Gastroesophageal sphincter (tissue), 4 donors: Measurements from ENCODE around the gene TPP2. TPM values are rescaled to one million over a fixed set of nuclear protein-coding genes. Genes with fewer than 3 reads are reported as not detected.

Source experiments
- ATAC-seq: fragments of 150-250 bp; one replicate; pipeline ENCODE4 v1.9.1; 2016; ENCODE audit warnings: mild to moderate bottlenecking, moderate library complexity
- H3K27ac ChIP-seq, 4 donors: fragments of 200-600 bp; sonication (generic) in 3 of 4; 1 replicate in 3 of 4; 2 replicates in 1 of 4; pipeline ENCODE4 v1.5.1; 2016 to 2019
- H3K27me3 ChIP-seq: fragments of 200-600 bp; sonication (generic); one replicate; pipeline ENCODE4 v1.5.1; 2019
- H3K36me3 ChIP-seq, 2 donors: fragments of 200-600 bp; sonication (generic); one replicate each; pipeline ENCODE4 v1.5.1; 2019; ENCODE audit warnings: control low read depth in 1 of 2
- H3K4me1 ChIP-seq, 3 donors: fragments of 200-600 bp; sonication (generic); 1 replicate in 2 of 3; 2 replicates in 1 of 3; pipeline ENCODE4 v1.5.1; 2016 to 2019; ENCODE audit warnings: control low read depth in 2 of 3
- H3K4me3 ChIP-seq, 2 donors: fragments of 200-600 bp; sonication (generic); one replicate each; pipeline ENCODE4 v1.5.1; 2019; ENCODE audit warnings: mild to moderate bottlenecking in 1 of 2, moderate library complexity in 1 of 2
- H3K9me3 ChIP-seq, 3 donors: fragments of 200-600 bp; sonication (generic); one replicate each; pipeline ENCODE4 v1.5.1; 2017 to 2019; ENCODE audit warnings: control low read depth in 2 of 3
- CTCF ChIP-seq, 4 experiments: fragments of 200-600 bp in 2 of 4; fragments of 450-650 bp in 2 of 4; sonication (generic) in 1 of 4; IDR thresholded peaks; one replicate each; pipeline ENCODE4 v1.5.1; 2017 to 2019; ENCODE audit warnings: antibody characterized with exemption in 4 of 4, mild to moderate bottlenecking in 2 of 4, moderate library complexity in 2 of 4
- EP300 ChIP-seq: sonication (generic); formaldehyde crosslinking; IDR thresholded peaks from one replicate; pipeline ENCODE4 v1.6.1; 2017; ENCODE audit warnings: antibody characterized with exemption, mild to moderate bottlenecking
- POLR2A ChIP-seq, 2 donors: fragments of 450-650 bp; IDR thresholded peaks; one replicate each; pipeline ENCODE4 v1.6.1; 2017; ENCODE audit warnings: antibody characterized with exemption in 2 of 2, mild to moderate bottlenecking in 2 of 2, moderate library complexity in 1 of 2
- POLR2AphosphoS5 ChIP-seq: sonication (generic); formaldehyde crosslinking; IDR thresholded peaks from one replicate; pipeline ENCODE4 v1.6.1; 2017; ENCODE audit warnings: antibody characterized with exemption
- WGBS, 2 donors: methylation state at CpG; one replicate each; pipeline ENCODE4 v1.1.5; 2018; ENCODE audit warnings: low coverage in 1 of 2; 5-methylcytosine and 5-hydroxymethylcytosine counted together
- total RNA-seq, 4 donors: library from RNA; depleted of rRNA; stranded (reverse); fragments of >200 nt; gene quantifications; one replicate each; pipeline ENCODE4 v1.1.0, GENCODE V29; 2016

Gene TPP2
- total RNA-seq, 4 donors from 2014 or later, result 41.4 to 52.8 (median 42.2) TPM

- Histone ChIP-seq H3K27ac (no peak overlapping the region), H3K36me3 (no peaks in the 10 kb centered on the region), H3K4me3 (no peak overlapping the region), H3K4me1 (no peaks in the 10 kb centered on the region), H3K9me3 (no peaks in the 10 kb centered on the region), H3K27me3 (peaks cover 22% of the 10 kb centered on the region)
- 92 to 100% methylated on average over 2 to 3 of the region's 6 CpGs for WGBS, 2 donors
- no peak for TF ChIP-seq EP300
- no peak for ATAC-seq
Observed at GRCh38 chr13:102697264-102697663, 100.5 kb downstream of the TPP2 start.

- no peak for TF ChIP-seq POLR2AphosphoS5
- TF ChIP-seq EP300, result no peak
- TF ChIP-seq CTCF (IDR thresholded peaks at IDR 0.05), result no peak
- ATAC-seq, result no peak
- H3K9me3 ChIP-seq, result no peaks in the 10 kb centered on the region
- WGBS, 2 donors, result 88 to 93% methylated on average over 4 to 6 of the region's 8 CpGs
- no peak overlapping the region for H3K27ac ChIP-seq
- no peak overlapping the region for H3K4me3 ChIP-seq
- no peaks in the 10 kb centered on the region for H3K36me3 ChIP-seq
- H3K27me3 ChIP-seq, result peaks cover 14% of the 10 kb centered on the region
- H3K4me1 ChIP-seq, result no peaks in the 10 kb centered on the region
Observed at GRCh38 chr13:102697929-102698648, 101.3 kb downstream of the TPP2 start.

- Histone ChIP-seq H3K36me3 (no peaks in the 10 kb centered on the region), H3K4me3 (no peak overlapping the region), H3K27ac (no peak overlapping the region), H3K4me1 (no peaks in the 10 kb centered on the region), H3K9me3 (no peaks in the 10 kb centered on the region), H3K27me3 (peaks cover 9% of the 10 kb centered on the region)
- no peak for ATAC-seq
- TF ChIP-seq EP300, result no peak
- no peak for TF ChIP-seq CTCF (IDR thresholded peaks at IDR 0.05)
- no peak for TF ChIP-seq POLR2AphosphoS5
- TF ChIP-seq POLR2A (IDR thresholded peaks at IDR 0.05), result no peak
- WGBS, 2 donors, result 67 to 100% methylated on average over 1 of the region's 2 CpGs
Observed at GRCh38 chr13:102698649-102698980, 101.8 kb downstream of the TPP2 start.

GRCh38 chr13:102699504-102699903, 102.7 kb downstream of the TPP2 start:
- Histone ChIP-seq H3K27ac (no peak overlapping the region), H3K4me1 (no peaks in the 10 kb centered on the region), H3K36me3 (no peaks in the 10 kb centered on the region), H3K27me3 (peaks cover 9% of the 10 kb centered on the region), H3K9me3 (no peaks in the 10 kb centered on the region), H3K4me3 (no peak overlapping the region)
- WGBS, 2 donors, result 88% methylated on average over 1 of the region's 3 CpGs; no CpG with 5 or more reads in 1 of the 2 donors
- ATAC-seq, result no peak
- TF ChIP-seq EP300, result no peak
- no peak for TF ChIP-seq CTCF (IDR thresholded peaks at IDR 0.05)
- TF ChIP-seq POLR2A (IDR thresholded peaks at IDR 0.05), result no peak
- TF ChIP-seq POLR2AphosphoS5, result no peak

- no peaks in the 10 kb centered on the region for H3K36me3 ChIP-seq
- TF ChIP-seq EP300, result no peak
- TF ChIP-seq POLR2AphosphoS5, result no peak
- no peak for TF ChIP-seq CTCF (IDR thresholded peaks at IDR 0.05)
- TF ChIP-seq POLR2A (IDR thresholded peaks at IDR 0.05), result no peak
- no peak overlapping the region for H3K4me3 ChIP-seq
- H3K4me1 ChIP-seq, result no peaks in the 10 kb centered on the region
- peak; percentile 55 for ATAC-seq
- no peaks in the 10 kb centered on the region for H3K9me3 ChIP-seq
- peaks cover 2% of the 10 kb centered on the region for H3K27me3 ChIP-seq
- H3K27ac ChIP-seq, result peak overlapping the region in 2 of 4 donors; percentile 25 to 68
- 56 to 60% methylated on average over 10 to 14 of the region's 14 CpGs for WGBS, 2 donors
Observed at GRCh38 chr13:102700088-102701031, 103.6 kb downstream of the TPP2 start.
